HG03025 (cell line): ENCODE results near the gene DRAM2.
"Not testable (repeated sequence)": the region's sequence is repeated elsewhere in the genome, so short reads cannot be mapped to it uniquely, and the experiment has no call there.

Source experiments
- ATAC-seq: cut with Tn5 transposase; IDR thresholded peaks from one replicate; pipeline ENCODE4 v1.9.1; 2021; ENCODE audit warnings: mild to moderate bottlenecking, moderate library complexity; ENCODE audit not compliant: unreplicated experiment, low FRiP score

The DRAM2 gene

DNA sequence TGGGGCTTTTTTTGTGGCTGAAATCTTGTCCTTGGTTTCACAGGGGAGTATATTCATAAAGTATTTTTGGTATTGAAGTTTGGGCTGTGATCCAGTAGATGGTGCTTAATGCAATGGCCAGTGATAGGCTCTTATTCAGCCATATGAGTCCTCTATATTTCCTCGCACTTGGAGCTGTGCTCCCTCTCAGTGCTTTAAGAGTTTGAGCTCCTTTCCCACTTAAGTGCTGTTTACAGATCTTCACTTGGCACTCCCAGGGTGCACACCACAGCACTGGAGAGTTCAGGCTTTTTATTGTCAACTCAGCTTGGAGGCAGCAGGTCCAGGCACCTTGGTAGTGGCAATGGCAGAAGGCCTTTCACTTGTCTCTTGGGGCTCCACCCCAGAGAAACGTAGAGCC lies 54.9 kb downstream of the DRAM2 start:
- no peak for ATAC-seq

DNA sequence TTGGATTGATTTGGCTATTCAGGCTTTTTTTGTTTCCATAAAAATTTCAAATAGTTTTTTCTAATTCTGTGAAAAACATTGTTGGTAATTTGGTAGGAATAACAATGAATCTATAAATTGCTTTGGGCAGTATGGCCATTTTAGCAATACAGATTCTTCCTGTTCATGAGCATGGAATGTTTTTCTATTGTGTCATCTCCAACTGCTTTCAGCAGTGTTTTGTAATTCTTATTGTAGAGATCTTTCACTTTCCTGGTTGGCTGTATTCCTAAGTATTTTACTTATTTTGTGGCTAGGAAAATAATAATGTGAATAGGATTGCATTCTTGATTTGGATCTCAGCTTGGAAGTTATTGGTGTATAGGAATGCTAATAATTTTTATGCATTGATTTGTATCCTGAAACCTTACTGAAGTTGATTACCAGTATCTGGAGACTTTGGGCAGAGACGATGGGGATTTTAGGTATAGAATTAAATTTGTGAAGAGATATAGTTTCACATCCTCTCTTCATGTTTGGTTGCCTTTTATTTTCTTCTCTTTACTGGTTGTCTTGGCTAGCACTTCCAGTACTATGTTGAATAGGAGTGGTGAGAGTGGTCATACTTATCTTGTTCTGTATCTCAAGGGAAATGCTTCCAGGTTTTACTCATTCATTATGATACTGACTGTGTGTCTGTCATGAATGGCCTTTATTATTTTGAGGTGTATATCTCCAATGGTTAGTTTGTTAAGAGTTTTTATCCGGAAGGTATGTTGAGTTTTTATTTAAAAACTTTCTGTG lies 57.3 kb downstream of the DRAM2 start:
- ATAC-seq, result no peak

DNA sequence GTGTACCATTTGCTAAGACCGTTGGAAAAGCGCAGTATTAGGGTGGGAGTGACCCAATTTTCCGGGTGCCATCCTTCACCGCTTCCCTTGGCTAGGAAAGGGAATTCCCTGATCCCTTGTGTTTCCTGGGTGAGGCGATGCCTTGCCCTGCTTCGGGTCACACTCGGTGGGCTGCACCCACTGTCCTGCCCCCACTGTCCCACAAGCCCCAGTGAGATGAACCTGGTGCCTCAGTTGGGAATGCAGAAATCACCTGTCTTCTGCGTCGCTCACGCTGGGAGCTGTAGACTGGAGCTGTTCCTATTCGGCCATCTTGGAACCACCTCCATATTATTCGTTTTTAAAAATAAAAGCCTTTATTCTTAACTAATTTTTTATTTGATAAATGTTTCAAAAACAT lies 60.6 kb downstream of the DRAM2 start:
- not testable (repeated sequence) for ATAC-seq

DNA sequence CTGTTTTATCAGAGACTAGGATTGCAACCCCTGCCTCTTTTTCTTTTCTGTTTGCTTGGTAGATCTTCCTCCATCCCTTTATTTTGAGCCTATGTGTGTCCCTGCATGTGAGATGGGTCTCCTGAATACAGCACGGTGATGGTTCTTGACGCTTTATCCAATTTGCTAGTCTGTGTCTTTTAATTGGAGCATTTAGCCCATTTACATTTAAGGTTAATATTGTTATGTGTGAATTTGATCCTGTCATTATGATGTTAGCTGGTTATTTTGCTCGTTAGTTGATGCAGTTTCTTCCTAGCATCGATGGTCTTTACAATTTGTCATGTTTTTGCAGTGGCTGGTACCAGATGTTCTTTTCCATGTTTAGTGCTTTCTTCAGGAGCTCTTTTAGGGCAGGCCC lies 62.6 kb downstream of the DRAM2 start:
- ATAC-seq, result not testable (repeated sequence)
